AG04450 (cell line): Measurements from ENCODE around the gene CDH4. TPM values are rescaled to one million over a fixed set of nuclear protein-coding genes. Genes with fewer than 3 reads are reported as not detected.

Experiments
- CTCF ChIA-PET: fragments of 300-600, 350-600 bp; formaldehyde crosslinking; extraction: SDS; loops from one replicate; lab custom pipeline; 2022; ENCODE audit warnings: antibody characterized with exemption, inconsistent platforms; lab: Charles Lee
- POLR2A ChIA-PET: fragments of 350-600 bp; formaldehyde crosslinking; extraction: SDS; loops from one replicate; lab custom pipeline; 2021; ENCODE audit warnings: antibody characterized with exemption, inconsistent platforms; lab: Yijun Ruan, JAX
- DNase-seq: peaks from one replicate; pipeline ENCODE4 v3.0.0-alpha.2; 2011; ENCODE audit warnings: low read depth, low spot score
- H3K27ac ChIP-seq: one replicate; pipeline ENCODE4 v1.5.1; 2012; ENCODE audit warnings: low read depth, low read length, control low read depth
- H3K27me3 ChIP-seq: one replicate; pipeline ENCODE4 v1.6.0; 2012; ENCODE audit warnings: low read length; ENCODE audit not compliant: control insufficient read depth, insufficient read depth
- H3K4me3 ChIP-seq: 2 replicates; pipeline ENCODE4 v1.5.1; 2011; ENCODE audit warnings: mild to moderate bottlenecking, low read depth, low read length, control low read depth
- H3K9me3 ChIP-seq: 2 replicates; pipeline ENCODE4 v1.5.1; 2012; ENCODE audit warnings: low read length; ENCODE audit not compliant: control insufficient read depth, insufficient read depth
- polyA plus RNA-seq: library from polyadenylated mRNA; depleted of rRNA; stranded (reverse); fragments of >200 nt; gene quantifications from 2 replicates; pipeline ENCODE4 v1.2.3, GENCODE V29; 2011
- TF ChIP-seq, protein P1 (sequence below): IDR thresholded peaks from 2 replicates; pipeline ENCODE4 v1.5.1; 2011; ENCODE audit warnings: low read depth, low read length, control low read depth, inconsistent platforms

CDH4 gene
- polyA plus RNA-seq, 1 experiment, result 1.6 TPM

DNA sequence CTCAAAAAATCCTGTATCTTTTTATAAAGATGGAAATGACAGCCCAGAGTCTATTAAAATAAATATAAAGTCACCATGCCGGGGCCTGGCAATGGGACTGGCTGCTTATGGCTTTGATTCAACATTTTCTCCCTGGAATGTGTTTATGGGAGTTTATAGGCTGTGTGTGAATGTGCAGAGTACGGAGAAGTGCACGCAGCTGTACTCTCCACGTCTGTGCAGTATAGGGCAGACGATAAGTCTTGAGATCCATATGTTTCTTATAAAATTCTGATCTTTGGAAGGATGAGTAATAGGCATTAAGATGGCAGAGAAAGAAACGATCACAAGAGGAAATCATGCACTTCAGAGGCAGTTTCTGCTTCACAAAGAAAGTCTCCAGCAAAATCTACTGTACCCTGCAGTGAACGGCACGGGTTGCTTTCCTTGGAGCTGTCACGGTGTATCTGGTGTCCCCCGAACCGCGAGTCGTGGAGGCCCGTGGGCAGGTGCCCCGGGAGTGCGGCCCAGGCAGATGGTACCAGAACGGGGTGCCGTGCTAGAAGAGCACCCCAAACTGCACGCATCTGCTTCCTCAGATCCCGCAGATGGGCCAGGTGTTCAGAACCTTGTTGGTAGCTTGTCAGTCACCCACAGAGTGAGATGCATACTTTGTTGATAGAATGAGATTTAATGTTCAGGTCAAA is 431.1 kb downstream of the CDH4 start:
- peak; percentile 6 for DNase-seq
- Histone ChIP-seq H3K4me3 (no peak overlapping the region), H3K27me3 (peaks cover 9% of the 10 kb centered on the region), H3K9me3 (no peaks in the 10 kb centered on the region; the same call in 1 of the 2 replicates), H3K27ac (no peak overlapping the region)
- CTCF ChIA-PET, result no interaction called here
- POLR2A ChIA-PET, result no interaction called here
- TF ChIP-seq, protein P1, sequence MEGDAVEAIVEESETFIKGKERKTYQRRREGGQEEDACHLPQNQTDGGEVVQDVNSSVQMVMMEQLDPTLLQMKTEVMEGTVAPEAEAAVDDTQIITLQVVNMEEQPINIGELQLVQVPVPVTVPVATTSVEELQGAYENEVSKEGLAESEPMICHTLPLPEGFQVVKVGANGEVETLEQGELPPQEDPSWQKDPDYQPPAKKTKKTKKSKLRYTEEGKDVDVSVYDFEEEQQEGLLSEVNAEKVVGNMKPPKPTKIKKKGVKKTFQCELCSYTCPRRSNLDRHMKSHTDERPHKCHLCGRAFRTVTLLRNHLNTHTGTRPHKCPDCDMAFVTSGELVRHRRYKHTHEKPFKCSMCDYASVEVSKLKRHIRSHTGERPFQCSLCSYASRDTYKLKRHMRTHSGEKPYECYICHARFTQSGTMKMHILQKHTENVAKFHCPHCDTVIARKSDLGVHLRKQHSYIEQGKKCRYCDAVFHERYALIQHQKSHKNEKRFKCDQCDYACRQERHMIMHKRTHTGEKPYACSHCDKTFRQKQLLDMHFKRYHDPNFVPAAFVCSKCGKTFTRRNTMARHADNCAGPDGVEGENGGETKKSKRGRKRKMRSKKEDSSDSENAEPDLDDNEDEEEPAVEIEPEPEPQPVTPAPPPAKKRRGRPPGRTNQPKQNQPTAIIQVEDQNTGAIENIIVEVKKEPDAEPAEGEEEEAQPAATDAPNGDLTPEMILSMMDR, result no peak

DNA sequence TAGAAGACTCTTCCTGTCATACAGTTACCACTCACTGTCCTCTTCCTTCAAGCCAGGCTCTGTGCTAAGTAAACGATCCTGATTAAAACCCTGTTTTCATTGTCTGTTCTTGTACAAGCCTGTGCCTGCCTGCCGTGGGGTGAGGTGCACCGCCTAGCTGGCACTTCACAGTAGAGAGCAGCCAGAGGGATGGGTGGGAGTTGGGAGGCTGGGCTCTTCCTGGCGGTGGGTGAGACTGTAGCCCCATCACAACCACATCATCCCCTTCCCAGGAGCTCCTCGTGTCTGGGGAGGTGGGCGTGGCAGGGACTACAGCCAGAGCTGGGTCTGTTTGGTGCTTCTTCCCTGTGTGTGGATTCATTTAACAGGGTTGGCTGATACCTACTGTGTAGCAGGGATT is 431.7 kb downstream of the CDH4 start:
- no peaks in the 10 kb centered on the region; the same call in 1 of the 2 replicates for H3K9me3 ChIP-seq
- POLR2A ChIA-PET, result no interaction called here
- CTCF ChIA-PET, result no interaction called here
- H3K27ac ChIP-seq, result no peak overlapping the region
- H3K4me3 ChIP-seq, result no peak overlapping the region
- TF ChIP-seq, protein P1, result no peak
- no peak for DNase-seq
- H3K27me3 ChIP-seq, result peaks cover 9% of the 10 kb centered on the region

DNA sequence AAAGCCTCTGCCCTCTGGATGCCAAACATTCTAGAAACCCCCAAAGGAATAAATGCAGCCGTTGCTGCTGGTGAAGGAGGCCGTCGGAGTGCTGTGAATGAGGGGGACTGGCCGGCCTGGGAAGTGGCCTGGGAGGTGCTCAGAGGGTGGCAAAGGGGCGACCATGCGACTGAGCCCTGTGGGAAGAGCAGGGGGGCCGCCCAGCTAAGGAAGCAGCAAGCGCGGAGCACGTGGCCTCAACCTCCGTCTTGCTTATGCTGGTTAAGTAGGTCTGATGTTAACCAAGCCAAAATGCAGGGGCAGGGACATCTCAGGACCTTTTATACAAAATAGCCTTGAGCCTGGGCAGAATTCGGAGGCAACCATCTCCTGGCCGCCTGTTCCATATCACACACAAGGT is 432.1 kb downstream of the CDH4 start:
- CTCF ChIA-PET, result no interaction called here
- POLR2A ChIA-PET, result no interaction called here
- no peak overlapping the region for H3K27ac ChIP-seq
- H3K9me3 ChIP-seq, result no peaks in the 10 kb centered on the region; the same call in 1 of the 2 replicates
- TF ChIP-seq, protein P1, result no peak
- peaks cover 9% of the 10 kb centered on the region for H3K27me3 ChIP-seq
- no peak overlapping the region for H3K4me3 ChIP-seq
- DNase-seq, result no peak

DNA sequence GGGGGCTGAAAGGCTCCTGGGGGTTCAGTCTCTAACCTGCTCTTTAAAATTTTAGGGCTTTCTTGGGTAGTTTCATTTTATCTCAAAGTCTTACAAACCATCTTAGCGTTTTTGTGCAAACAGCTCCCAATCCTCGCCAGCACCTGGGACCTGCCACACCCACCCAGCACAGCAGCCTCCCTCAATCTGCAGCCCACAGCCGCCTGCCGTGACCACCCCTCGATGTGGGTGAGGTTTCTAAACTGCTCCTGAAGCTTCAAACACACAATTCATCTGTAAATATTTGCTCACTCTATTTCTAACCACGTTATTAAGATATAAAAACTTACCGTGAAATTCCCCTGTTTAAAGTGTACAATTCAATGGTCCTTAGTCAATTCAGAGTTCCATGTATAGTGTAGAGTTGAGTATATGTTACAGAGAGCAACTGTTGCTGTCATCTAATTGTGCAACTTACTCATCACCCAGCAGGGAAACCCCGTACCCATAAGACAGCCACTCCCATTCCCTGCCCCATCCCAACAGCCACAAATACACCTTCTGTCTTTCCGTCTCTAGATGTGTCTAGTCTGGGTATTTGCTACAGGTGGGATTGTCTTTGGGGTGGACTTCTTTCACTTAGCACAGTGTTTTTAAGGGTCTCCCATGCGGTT is 432.6 kb downstream of the CDH4 start:
- TF ChIP-seq, protein P1, result no peak
- ChIA-PET CTCF (no interaction called here), POLR2A (no interaction called here)
- Histone ChIP-seq H3K4me3 (no peak overlapping the region), H3K27ac (no peak overlapping the region), H3K27me3 (peaks cover 9% of the 10 kb centered on the region), H3K9me3 (no peaks in the 10 kb centered on the region; the same call in 1 of the 2 replicates)
- DNase-seq, result no peak

DNA sequence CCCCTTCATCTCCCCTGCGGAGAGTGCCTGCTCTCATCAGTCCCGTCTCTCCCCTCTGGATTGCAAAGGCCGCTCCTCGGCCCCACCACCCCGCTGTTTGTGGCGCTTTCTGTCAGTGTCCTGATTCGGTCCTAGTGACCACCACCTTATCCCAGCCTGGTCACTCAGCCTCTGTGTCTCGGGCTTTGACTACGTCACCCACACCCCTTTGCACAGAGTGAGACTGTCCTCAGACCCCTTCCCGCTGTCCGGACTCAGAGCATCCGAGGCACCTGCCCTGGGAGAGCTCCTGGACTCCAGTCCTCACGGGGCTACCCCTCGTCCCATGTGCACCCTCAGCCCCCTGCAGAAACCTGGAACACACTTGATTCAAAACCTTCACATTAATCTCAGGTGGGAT is 433.4 kb downstream of the CDH4 start:
- H3K9me3 ChIP-seq, result no peaks in the 10 kb centered on the region; the same call in 1 of the 2 replicates
- POLR2A ChIA-PET, result no interaction called here
- no peak overlapping the region for H3K4me3 ChIP-seq
- DNase-seq, result no peak
- H3K27me3 ChIP-seq, result peaks cover 9% of the 10 kb centered on the region
- no peak overlapping the region for H3K27ac ChIP-seq
- TF ChIP-seq, protein P1, result no peak
- CTCF ChIA-PET, result no interaction called here
